GM21447 (cell line): ENCODE data around the gene FRMD1.

Experiments used
- ATAC-seq: cut with Tn5 transposase; IDR thresholded peaks from one replicate; pipeline ENCODE4 v1.9.1; 2021; ENCODE audit not compliant: unreplicated experiment

FRMD1 gene

GRCh38 chr6:168056892-168057527 lies 22.0 kb downstream of the FRMD1 start:
- no peak for ATAC-seq

GRCh38 chr6:168055696-168056489 lies 23.1 kb downstream of the FRMD1 start:
- no peak for ATAC-seq

- no peak for ATAC-seq
Observed at GRCh38 chr6:168054765-168055560, 24.0 kb downstream of the FRMD1 start.

GRCh38 chr6:168053957-168054471 lies 25.0 kb downstream of the FRMD1 start:
- no peak for ATAC-seq

- ATAC-seq, result no peak
Observed at GRCh38 chr6:168053086-168053956, 25.7 kb downstream of the FRMD1 start.

- no peak for ATAC-seq
Observed at GRCh38 chr6:168052291-168052891, 26.6 kb downstream of the FRMD1 start.

GRCh38 chr6:168051648-168052047 lies 27.4 kb downstream of the FRMD1 start:
- ATAC-seq, result no peak

GRCh38 chr6:168050881-168051586 lies 28.0 kb downstream of the FRMD1 start:
- ATAC-seq, result no peak

GRCh38 chr6:168050225-168050880 lies 28.7 kb downstream of the FRMD1 start:
- ATAC-seq, result no peak

- ATAC-seq, result no peak
Observed at GRCh38 chr6:168049706-168050224, 29.2 kb downstream of the FRMD1 start.

GRCh38 chr6:168049277-168049676 lies 29.7 kb downstream of the FRMD1 start:
- no peak for ATAC-seq

GRCh38 chr6:168048724-168049025 lies 30.3 kb downstream of the FRMD1 start:
- no peak for ATAC-seq

GRCh38 chr6:168047841-168048723 lies 30.9 kb downstream of the FRMD1 start:
- no peak for ATAC-seq

- ATAC-seq, result no peak
Observed at GRCh38 chr6:168046696-168047095, 32.3 kb downstream of the FRMD1 start.

GRCh38 chr6:168045706-168046620 lies 33.0 kb downstream of the FRMD1 start:
- ATAC-seq, result no peak

- no peak for ATAC-seq
Observed at GRCh38 chr6:168045141-168045691, 33.8 kb downstream of the FRMD1 start.
